Measurements from ENCODE around the gene TMEM132E.

TMEM132E gene

GRCh38 chr17:34607917-34608316 is 28.5 kb downstream of the TMEM132E start:
- DNase-seq = no peak

- DNase-seq = no peak
Observed at GRCh38 chr17:34609210-34609609, 29.8 kb downstream of the TMEM132E start.

DNA sequence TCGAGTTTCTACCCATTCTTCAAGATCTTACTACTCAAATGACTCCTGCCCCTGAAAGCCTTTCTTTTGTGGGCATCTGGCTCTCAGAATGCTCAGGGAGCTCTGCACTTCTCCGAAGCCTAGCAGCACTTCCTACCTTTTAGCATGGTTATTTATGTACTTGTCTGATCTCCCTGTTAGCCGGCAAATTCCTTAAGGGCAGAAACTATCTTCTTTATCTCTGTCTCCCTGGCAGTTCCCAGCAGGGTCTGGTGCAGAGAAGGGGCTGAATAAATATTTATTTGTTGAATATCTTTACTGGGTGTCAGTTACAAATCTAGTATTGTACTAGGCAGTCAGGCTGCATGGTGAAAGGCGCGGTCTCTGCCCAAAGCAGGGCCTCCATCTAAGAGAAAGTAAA is 30.7 kb downstream of the TMEM132E start:
- DNase-seq = no peak

DNA sequence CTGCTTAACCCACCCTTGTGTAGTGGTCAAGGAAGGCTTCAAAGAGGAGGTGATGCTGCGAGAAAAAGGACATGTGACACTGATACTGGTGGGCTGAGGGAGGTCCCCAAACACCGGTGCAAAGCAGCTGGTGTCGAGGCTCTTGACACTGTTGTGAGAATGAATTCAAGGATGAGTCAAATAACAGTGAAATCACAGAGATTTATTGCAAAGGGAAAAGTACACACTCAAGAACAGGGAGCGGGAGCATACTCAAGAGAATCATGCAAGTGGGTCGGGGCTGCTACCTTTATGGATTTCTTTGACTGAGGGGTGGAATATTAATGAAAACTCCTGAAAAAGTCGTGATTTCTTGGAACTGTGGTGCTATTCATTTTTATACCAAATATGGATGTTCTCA is 31.1 kb downstream of the TMEM132E start:
- DNase-seq = no peak

DNA sequence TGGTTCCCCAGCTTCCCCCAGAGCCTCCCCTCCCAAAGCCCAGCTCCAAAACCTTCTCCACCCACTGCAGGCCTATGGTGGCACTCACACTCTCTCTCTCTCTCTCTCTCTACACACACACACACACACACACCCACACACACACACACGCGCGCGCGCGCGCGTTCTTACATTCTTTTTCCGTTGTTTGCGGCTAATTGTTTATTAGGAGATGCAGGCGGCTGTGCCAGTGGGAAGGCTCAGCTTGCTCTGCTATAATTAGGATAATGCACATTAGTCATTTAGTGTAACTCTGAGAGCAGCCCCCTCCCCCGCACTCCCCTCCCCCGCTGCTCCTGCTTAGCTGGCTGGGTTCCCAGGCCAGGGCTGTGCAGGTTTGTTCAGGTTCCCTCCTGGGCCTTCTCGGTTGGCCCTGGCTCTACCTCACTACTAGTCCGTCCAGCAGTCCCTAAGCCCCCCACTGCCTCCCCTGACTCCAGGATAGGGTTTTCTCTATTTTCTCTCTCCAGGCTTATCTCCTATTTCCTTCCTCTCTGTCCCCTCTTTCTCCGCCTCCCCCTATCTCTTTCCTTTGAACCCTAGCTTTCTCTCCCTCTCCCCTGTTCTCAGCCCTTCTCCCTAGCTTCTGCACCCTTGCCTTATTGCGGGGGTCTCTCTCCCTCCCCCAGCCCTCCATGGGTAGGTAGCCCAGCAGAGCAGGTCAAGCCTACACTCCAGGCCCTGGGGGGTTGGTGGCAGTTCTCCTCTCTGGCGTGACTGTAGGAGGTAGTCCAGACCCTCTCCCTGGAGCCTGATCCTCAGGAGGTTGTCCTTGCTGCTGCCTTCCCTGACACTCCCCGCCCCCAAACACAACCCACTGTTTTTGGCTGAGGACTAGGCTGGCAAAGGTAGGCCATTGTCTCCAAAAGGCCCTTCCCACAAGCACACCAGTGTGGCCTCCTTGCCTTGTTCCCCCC is 34.0 kb downstream of the TMEM132E start:
- peak; percentile 79 for DNase-seq

DNA sequence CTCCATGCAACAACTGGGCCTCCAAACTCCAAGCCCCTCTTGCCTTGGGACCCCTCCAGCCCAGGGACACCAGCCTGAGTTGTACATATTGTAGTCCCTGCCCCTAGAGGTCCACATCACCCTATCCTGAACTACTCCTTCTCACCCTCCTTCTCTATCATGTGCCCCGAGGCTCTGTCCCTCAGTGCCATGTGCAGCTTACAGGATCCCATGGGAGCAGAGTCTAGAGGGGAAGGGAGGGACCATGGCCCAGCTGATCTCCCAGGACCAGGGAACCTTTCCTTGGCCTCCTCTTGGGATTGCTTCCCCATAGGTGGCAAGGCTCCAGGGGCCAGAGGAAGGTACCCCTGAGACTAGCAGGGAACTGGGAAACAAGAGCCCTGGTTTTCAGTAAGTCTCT is 35.3 kb downstream of the TMEM132E start:
- DNase-seq = no peak

GRCh38 chr17:34615326-34615725 is 35.9 kb downstream of the TMEM132E start:
- no peak for DNase-seq

DNA sequence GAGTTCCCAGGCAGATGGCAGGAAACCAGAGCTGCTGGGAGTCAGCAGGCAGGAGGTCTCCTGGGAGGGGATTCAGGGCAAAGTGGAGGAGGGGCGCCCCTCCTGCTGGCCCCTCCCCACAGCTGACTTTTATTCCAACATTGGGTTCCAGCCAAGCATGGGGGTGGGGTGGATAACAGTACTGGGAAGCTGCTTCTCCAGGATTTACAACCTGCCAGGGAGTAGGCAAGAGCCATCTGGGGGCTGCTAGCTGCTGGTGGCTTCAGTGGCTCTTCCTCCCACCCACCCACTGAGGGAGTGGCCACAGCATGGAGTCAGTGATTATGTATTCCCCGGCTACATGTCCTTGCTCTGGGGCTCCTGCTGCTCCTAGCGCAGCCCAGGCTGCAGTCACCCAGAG is 36.8 kb downstream of the TMEM132E start:
- DNase-seq = peak; percentile 41

- DNase-seq = no peak
Observed at GRCh38 chr17:34617398-34617797, 38.0 kb downstream of the TMEM132E start.

DNA sequence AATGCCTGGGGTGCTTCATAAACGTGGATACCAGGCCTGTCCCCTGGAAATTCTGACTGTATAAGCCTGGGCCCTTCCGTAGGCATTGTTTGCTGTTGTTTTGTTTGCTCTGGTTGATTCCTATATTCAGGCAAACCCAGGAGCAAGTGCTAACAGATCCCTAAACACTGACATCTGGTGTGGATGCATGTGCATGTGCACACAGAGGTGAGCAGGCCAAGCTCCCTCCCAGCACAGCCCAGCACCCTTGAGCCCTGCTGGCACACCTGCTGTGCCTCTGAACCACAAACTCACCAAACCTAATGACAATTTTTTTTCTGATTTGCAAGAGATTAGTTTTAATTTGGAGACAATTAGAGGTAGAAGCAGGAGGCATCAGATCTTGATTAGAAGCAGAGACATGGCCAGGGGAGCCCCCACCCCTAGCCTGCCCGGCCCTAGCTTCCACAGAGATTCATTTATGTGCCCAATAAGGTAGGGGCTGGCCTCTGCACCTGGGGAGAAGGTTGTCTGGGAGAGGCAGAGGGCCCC is 40.4 kb downstream of the TMEM132E start:
- no peak for DNase-seq

- no peak for DNase-seq
Observed at GRCh38 chr17:34620458-34620857, 41.1 kb downstream of the TMEM132E start.

- no peak for DNase-seq
Observed at GRCh38 chr17:34622862-34623623, 43.7 kb downstream of the TMEM132E start.

DNA sequence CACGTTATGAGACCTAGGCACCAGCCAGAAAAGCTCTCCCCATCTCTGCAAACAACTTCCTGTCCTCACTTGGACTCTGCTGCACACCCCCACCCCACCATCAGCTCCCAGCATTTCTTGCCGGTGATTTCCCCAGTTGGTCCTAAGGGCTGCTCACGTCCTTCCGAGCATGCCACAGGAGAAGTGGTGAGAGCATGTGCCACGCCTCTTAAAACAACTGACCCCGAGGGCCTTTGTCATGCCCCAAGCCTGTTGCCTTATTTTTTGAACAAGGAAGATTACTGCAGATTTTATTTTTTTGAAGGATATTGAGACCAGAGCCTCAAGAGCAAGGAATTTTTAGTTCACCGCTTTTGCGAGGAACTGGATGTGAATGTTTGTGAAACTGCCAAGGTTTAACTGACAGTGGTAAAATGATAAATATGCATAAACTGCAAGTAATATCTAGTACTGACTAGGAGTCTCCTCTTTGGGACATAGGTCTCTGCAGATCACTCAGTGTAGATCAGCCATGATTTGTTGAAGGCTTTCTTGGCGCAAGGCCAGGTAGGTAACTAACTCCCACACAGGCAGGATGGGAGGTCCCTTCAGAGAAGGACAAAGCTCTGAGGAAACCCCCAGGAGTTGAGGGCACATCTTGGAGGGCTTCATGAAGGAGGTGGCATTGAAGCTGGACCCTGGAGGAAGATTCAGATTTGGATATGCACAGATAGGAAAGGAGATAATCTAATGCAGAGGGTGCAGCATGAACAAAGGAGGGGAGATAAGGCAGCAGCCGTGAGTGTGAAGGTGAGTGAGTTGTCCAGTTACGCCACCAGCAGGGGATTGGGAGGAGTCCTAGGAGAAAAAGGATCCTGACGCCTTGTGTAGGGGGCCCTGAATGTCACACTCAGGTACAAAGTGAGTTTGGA is 44.7 kb downstream of the TMEM132E start:
- DNase-seq = peak; percentile 16

DNA sequence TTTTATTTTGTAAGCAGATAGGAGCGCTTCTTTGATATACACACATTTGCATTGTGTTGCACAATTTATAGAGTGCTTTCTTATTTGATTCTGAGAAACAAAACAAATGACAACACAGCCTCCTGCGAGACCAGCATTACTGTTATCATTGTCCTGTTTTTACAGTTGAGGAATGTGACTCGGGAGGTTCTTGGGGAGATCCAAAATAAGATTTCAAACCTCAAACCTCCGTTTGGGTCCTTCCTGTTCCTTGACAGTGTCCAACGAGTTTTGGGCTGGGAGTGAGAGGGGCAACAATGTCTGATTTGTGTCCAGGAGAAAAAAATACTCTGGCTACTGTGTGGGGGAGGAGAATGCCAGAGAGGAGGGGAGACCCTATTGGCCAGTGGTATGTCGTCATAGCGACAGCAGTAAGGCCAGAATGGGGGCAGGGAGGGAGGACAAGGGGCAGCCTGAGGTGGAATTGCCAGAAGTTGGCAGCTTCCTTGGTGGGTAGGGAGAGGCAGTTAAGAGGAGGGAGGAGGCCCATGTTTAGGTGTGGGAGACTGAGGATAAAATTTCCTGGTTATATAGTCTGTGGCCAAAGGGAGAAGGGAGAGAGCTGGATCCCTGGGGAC is 45.5 kb downstream of the TMEM132E start:
- DNase-seq = no peak

- no peak for DNase-seq
Observed at GRCh38 chr17:34626121-34626681, 46.8 kb downstream of the TMEM132E start.

GRCh38 chr17:34628879-34629278 is 49.5 kb downstream of the TMEM132E start:
- DNase-seq = no peak

- peak; percentile 73 for DNase-seq
Observed at GRCh38 chr17:34633351-34633750, 54.0 kb downstream of the TMEM132E start.

- no peak for DNase-seq
Observed at GRCh38 chr17:34633760-34634159, 54.4 kb downstream of the TMEM132E start.

DNA sequence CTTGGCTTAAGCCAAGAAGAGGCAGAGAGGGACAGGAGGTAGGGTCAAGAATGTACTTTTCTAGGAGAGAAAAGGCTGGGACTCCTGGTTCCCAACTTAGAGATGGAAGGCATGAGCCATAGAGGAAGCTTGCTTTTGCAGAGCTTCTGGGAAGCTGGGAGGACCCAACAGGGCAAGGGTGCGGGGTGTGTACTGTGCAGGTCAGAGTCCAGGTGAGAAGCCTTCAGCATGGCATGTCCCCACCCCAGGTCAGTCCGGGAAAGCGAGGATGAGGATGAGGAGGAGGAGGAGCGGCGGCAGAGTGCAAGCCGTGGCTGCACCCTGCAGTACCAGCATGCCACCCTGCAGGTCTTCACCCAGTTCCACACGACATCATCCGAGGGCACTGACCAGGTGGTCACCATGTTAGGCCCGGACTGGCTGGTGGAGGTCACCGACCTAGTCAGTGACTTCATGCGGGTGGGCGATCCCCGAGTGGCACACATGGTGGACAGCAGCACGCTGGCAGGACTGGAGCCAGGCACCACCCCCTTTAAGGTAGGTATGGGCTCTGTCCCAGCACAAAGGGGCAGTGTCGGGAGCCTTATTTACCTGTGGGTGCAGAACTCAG is 55.3 kb downstream of the TMEM132E start:
- no peak for DNase-seq

- DNase-seq = no peak
Observed at GRCh38 chr17:34635876-34636275, 56.5 kb downstream of the TMEM132E start.

DNA sequence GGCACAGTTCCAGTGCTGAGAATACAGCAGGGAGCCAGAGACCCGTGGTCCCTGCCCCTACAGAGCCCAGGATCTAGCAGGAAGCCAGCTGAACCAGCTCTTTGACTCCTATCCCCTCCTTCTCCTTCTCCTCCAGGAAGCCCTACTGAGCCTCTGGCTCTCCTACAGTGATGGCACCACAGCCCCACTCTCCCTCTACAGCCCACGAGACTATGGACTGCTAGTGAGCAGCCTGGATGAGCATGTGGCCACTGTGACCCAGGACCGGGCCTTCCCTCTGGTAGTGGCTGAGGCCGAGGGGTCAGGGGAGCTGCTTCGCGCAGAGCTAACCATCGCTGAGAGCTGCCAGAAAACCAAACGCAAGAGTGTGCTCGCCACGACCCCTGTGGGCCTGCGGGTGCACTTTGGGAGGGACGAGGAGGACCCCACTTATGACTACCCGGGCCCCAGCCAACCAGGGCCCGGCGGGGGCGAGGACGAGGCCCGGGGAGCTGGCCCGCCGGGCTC is 57.7 kb downstream of the TMEM132E start:
- DNase-seq = no peak

Data from DMS79 (cell line).